ENCODE data around the gene APOL3.
"Not testable (repeated sequence)": the region's sequence is repeated elsewhere in the genome, so short reads cannot be mapped to it uniquely, and the experiment has no call there.

- TF ChIP-seq CTCF (conservative IDR thresholded peaks at IDR 0.05; ENCODE audit: low read length); EZH2phosphoT487 (IDR thresholded peaks at IDR 0.05; ENCODE audit: borderline replicate concordance): not testable (repeated sequence)
These were observed 21.8 kb downstream of the APOL3 start for GRCh38 chr22:36138709-36139108.
